ENCODE measurements around the gene GABRG3.
"Not testable (repeated sequence)": the region's sequence is repeated elsewhere in the genome, so short reads cannot be mapped to it uniquely, and the experiment has no call there.

The GABRG3 gene

GRCh38 chr15:27119695-27120266 lies 148.8 kb downstream of the GABRG3 start:
- no peak for DNase-seq

DNA sequence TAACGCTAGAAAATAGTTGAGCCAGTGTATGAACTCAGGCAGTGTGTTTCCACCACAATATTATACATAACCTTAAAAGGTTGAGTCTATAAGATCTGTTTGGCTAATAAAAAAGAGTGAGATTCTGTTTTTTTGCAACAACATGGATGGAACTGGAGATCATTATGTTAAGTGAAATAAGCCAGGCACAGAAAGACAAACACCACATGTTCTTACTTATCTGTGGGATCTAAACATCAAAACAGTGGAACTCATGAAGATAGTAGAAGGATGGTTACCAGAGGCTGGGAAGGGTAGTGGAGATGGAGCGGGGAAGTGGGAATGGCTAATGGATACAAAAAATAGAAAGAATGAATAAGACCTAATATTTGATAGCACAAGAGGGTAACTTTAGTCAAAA lies 150.7 kb downstream of the GABRG3 start:
- no peak for DNase-seq

DNA sequence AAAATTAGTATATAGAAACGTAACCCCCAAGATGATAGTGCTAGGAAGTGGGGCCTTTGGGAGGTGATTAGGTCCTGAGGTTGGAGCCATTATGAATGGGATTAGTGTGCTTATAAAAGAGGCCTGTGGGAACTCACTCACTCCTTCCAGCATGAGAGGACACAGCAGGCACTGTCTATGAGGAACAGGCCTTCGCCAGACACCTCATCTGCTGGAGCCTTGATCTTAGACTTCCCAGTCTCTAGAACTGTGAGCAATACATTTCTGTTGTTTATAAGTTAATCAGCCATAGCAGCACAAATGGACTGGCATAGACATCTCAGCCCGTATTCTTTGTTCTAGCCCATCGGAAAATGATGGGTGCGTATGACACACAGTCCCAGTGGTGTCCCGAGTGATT lies 152.3 kb downstream of the GABRG3 start:
- no peak for DNase-seq

GRCh38 chr15:27123808-27124207 lies 152.8 kb downstream of the GABRG3 start:
- DNase-seq = no peak

GRCh38 chr15:27124287-27124871 lies 153.4 kb downstream of the GABRG3 start:
- no peak for DNase-seq

GRCh38 chr15:27125185-27125584 lies 154.2 kb downstream of the GABRG3 start:
- no peak for DNase-seq

- DNase-seq = no peak
These were observed 155.5 kb downstream of the GABRG3 start for GRCh38 chr15:27126449-27126848.

- no peak for DNase-seq
These were observed 157.0 kb downstream of the GABRG3 start for GRCh38 chr15:27127815-27128570.

GRCh38 chr15:27133249-27133648 lies 162.3 kb downstream of the GABRG3 start:
- no peak for DNase-seq

- DNase-seq = no peak
These were observed 163.5 kb downstream of the GABRG3 start for GRCh38 chr15:27134481-27134880.

DNA sequence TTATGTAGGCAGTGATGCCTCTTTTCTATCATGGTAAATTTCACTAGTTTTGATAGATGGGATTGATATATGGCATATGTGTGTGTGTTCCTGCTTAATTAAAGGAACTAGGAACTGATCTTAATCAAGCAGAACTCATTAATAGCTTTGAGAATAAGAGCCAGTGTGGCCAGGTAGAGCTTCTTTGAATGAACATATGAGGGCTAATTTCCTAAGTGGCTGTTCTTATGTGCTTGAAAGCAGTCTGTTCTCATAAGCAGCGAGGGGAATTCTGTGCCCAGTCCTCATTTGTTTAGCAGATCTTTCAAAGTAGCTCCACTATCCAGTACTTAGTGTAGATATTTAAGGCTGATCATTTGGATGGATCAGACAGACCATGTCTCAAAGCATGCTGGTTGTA lies 164.2 kb downstream of the GABRG3 start:
- DNase-seq = no peak

DNA sequence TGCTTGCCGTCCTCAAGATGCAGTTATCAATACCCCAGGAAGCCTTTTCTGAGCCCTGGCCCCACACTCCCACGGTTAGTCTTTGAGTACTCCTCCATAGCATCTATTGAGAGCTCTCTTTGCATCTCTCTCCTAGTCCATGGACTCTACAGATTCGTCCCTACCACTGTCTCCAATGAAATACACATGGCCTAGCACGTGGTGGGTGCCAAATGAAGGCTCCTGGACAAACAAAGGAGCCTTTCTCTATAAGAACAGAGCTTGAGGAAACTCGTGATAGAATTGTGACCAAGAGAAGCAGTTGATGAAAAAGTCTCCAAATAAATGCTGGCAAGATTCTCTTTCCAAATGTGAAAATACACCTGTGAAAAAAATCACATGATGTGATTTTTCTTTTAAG lies 166.1 kb downstream of the GABRG3 start:
- DNase-seq = no peak

DNA sequence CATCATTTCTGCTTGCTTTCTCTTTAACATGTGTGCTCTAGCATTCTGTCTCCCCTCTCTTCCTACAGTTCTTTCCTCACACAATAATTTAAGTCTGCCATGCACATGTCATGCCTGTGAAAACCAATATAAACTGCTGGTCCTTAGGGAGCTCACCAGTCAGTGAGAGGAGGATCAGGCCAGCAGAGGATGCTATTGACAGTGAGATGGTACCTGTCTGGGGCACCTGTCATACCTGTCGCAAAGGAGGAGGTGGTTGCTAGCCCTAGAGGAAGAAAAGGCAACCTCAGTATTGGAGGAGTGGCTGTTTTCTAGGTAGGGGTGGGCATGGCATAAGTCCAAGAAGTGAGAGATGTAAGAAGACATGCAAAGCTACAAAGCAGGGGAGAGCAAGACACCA lies 194.6 kb downstream of the GABRG3 start:
- DNase-seq = peak; percentile 52

- no peak for DNase-seq
These were observed 195.9 kb downstream of the GABRG3 start for GRCh38 chr15:27166917-27167316.

GRCh38 chr15:27167738-27168137 lies 196.8 kb downstream of the GABRG3 start:
- no peak for DNase-seq

DNA sequence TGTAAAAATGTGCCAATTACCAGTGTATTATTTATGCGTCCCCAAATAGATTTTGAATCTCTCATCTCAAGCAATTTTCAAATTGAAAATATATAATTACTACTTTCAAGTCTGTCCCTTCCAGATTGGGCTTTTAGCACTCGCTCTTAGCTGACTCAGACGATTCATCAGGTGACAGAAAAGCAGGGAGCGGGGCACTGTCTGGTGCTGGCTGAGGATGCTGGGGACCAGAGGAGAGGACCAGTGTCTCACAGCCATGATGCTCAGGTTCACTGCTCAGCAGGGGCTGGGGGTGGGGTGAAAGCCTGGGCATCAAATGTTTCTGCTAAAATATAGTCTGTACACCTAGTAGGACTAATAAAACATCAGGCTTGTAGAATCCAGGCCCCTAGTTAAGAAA lies 199.9 kb downstream of the GABRG3 start:
- no peak for DNase-seq

DNA sequence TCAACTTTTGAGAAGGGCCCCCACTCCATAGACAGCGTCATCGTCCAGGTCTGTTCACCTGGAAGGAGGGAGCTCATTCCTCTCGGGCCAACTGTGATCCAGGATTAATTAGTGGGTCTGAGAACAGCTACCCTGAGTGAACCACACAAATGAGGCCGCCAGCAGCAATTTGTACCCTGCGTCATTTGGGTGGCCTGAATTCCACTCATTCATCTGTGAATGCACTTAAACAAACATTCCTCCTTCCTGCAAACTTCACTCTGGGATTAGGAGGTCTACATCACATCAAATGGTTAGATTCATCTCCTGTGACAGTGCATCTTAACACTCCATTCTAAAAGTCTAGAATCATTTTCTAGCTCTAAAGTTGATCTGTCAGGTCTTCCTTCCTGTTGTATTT lies 201.8 kb downstream of the GABRG3 start:
- DNase-seq = no peak

DNA sequence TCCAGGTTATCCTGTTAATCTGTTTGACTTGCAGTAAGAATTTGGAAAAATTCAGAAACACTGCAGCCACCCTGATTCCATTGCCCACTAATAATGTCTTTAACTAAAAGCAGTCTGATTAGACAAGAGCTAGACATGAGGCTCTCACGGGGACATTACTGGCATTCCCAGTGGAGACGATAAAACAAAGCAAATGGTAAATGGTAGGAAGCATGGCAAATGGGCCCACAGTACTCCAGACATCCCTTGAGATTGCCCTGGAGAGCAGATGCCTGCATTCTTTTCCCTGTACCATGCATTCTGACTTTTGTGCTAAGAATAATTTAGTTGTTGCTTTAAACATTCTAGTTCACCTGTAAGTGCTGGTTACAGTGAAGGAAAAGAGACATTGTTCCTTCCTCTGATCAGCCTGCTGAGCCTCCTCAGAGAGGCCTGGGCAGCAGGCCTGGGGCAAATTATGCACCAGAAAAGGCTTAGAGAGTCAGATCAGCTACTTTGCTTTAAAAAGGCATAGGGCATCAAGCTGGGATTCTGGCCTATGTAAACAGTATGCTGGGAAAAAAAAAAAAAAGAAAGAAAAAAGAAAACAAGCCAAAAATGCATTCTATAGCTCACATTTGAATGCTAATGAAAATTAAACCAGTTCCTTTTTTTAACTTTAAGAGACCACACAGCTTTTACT lies 204.6 kb downstream of the GABRG3 start:
- no peak for DNase-seq

GRCh38 chr15:27176785-27177406 lies 205.9 kb downstream of the GABRG3 start:
- no peak for DNase-seq

- DNase-seq = peak; percentile 29
These were observed 208.8 kb downstream of the GABRG3 start for GRCh38 chr15:27179789-27180188.

DNA sequence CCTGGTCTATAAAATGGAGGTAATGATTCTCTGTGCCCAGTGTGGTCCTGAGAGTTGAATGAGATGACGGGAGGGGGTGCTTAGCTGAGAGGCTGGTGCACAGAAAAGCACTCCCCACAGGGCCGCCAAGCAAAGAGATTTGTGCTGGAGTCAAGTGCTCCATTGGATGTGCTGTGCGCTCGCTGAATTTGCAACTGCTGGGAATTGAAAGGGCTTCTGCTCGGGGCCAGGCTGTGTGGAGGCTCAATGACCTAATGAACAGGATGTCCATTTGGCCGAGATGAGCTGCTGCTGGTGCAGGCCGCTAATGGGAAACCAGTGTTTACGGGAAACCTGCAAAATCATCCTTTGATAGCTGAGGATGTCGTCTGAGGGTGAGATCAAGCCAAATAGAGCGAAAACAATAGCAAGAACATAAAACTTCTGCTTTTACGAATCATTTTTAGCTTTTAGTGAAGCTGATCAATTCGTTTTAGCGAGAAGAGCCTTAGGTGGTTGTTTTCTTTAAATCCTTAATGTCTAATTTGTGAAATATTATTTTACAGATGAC lies 211.7 kb downstream of the GABRG3 start:
- no peak for DNase-seq

- DNase-seq = peak; percentile 42
These were observed 212.2 kb downstream of the GABRG3 start for GRCh38 chr15:27183201-27183600.

DNA sequence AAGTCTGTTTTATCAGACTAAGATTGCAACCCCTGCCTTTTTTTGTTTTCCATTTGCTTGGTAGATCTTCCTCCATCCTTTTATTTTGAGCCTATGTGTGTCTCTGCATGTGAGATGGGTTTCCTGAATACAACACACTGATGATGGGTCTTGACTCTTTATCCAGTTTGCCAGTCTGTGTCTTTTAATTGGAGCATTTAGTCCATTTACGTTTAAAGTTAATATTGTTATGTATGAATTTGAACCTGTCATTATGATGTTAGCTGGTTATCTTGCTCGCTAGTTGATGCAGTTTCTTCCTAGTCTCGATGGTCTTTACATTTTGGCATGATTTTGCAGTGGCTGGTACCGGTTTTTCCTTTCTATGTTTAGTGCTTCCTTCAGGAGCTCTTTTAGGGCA lies 220.5 kb downstream of the GABRG3 start:
- DNase-seq = not testable (repeated sequence)

Data from NCI-H187 treated with DMSO at 0.1 percent for 48 hours (cell line).